ENCODE results near the gene ATL2.
A peak's percentile ranks its signal among the peaks of the same experiment; 100 is the strongest.
"Not testable (repeated sequence)": the region's sequence is repeated elsewhere in the genome, so short reads cannot be mapped to it uniquely, and the experiment has no call there.

Gene ATL2

GRCh38 chr2:38390947-38391346 is 13.9 kb upstream of the ATL2 start:
- no peak for DNase-seq (ENCODE audit: low spot score)
- FAIRE-seq = no peak

DNA sequence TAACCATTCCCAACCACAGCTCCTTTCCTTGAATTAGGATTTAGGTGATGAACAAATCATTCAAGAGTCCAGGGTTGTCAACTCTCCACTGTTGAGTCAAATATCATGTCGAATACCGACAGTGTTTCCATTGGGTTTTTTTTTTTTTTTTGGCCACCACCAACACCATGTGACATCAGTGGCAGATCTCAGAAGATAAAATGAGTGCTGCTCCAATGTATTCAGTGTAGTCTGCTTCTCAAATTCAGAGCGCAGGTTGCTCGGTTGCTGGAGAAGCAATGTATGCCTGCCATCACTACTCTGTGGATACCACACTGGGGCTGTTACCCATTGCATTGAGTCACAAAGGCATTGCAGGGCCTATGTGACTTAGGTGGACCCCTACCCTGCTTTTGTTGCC is 10.8 kb upstream of the ATL2 start:
- no peak for DNase-seq (ENCODE audit: low spot score)
- FAIRE-seq = no peak

- no peak for DNase-seq (ENCODE audit: low spot score)
- FAIRE-seq = no peak
Measured at GRCh38 chr2:38386821-38387220, 9.7 kb upstream of the ATL2 start.

GRCh38 chr2:38386377-38386776 is 9.3 kb upstream of the ATL2 start:
- DNase-seq (ENCODE audit: low spot score) (no peak), FAIRE-seq (no peak)

GRCh38 chr2:38384338-38384737 is 7.3 kb upstream of the ATL2 start:
- FAIRE-seq = no peak
- no peak for DNase-seq (ENCODE audit: low spot score)

- DNase-seq (ENCODE audit: low spot score); FAIRE-seq: not testable (repeated sequence)
Measured at GRCh38 chr2:38383741-38384140, 6.7 kb upstream of the ATL2 start.

DNA sequence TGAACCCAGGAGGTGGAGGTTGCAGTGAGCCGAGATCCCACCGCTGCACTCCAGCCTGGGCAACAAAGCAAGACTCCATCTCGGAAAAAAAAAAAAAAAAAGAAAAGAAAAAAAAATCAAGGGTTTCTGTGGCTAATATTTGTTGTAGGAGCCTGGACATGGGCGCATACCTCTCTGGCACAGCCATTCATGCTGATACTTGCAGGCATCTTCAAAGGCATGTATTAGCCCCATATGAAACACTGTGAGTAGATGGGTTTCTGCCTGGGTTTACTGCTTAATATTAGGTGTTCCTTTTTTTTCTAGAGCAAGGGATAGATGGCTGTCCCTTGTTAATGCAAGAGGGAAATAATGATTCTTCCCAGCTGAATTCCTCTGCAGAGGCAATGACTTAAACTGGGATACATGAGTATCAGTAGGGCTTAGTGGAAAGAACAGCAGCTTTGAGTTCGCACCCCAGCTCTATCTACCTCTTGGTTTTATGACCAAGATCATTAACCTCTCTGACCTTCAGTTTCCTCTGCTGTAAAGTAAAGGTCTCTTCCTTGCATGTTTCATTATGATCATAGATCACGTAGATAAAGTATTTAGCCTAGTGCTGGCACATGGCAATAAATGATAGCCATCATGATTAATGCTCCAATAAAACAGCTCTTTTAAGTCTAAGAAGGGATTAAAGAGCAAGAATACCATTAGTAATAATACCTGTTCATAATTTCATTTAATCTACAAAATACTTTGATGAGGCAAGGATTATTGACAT is 4.5 kb upstream of the ATL2 start:
- FAIRE-seq = no peak

DNA sequence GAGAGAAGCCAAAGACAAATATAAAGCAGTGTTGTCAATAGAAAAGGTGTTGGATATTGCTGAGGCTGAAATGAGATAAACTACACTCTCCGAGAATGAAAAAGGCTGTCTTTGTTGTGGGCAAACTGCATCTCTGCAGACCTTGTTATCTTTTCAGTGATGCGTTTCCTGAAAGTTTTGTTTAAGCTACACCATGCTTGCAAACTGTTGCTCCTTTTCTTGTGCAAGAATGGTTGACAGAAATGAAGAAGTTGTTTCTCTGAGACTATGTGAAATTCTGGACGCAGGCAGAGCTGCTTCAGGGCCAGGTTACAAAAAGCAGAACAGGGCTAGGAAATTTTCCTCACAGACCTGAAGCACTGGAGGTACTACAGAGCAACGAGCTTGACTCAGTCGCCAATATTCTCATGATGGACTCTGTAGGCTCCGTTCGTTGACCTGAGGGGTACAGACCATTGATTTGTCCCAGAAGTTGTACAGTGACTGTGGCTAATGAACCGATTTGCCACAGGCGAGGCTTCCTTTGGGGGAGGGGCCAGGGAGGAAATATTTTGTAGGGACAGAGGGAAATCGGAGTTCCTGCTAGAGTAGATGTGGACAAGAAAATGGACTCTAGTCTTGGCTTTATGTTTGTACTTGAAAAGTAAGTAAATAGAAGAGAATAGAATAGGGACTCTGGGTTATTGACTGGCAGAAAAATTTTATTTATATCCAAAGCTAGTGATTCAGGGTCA is 3.5 kb upstream of the ATL2 start:
- DNase-seq (ENCODE audit: low spot score) = no peak
- FAIRE-seq = no peak

More for the DNA sequence above, 4.5 kb upstream of the ATL2 start:
- DNase-seq (ENCODE audit: low spot score) = no peak

DNA sequence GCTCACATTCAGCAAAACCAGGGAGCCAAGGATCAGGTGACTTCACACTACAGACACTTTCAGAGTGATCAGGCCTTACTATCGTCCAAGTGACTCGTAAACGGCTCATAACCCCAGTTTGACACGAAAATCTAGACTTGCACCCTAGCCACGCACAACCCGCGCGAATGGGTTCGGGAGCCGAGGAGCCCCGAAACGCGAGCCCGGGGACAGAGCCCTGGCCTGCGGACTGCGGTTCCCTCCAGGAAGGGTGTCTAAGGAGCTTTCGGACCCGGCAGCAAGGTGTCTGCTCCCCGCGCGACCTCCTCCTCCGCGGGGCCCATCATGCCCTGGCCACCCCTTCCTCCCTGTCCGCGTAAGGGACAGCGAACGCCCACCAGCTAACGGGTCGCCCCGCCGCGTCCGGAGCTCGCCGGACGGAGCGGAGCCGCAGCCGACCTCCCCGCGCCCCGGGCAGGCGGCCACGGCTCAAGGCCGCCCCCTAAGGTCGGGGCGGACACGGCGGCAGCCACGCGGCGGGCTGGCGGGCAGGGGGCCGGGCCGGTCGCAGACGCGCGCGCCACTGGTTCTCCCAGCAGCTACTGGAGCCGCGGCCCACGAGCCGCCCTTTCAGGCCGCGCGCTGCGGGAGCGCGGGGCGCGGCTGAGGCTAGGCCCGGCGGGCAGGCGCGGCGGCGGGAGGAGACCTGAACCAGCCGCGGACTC is 575 bp downstream of the ATL2 start:
- DNase-seq (ENCODE audit: low spot score) = peak; percentile 64
- no peak for FAIRE-seq

- DNase-seq (ENCODE audit: low spot score) (no peak), FAIRE-seq (no peak)
Measured at GRCh38 chr2:38375696-38376345, 1.3 kb downstream of the ATL2 start.

DNA sequence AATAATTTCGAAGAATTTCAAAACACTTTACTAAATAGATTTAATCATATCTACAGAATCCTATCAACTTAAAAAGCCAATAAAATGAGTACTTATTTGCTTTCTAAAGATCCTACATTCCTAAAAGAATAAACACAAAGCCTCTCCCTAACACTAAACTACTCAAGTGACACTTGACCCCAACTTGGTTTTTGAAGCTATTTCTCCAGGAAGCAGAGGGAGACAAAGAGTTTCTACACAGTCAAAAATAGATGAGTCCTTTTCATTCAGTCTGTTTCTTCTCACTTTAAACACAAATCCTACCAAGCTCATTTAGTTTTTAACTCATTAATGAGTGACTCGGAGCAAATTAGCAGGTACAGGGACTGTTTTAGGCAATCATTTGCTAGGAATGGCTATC is 2.1 kb downstream of the ATL2 start:
- FAIRE-seq (peak; percentile 25), DNase-seq (ENCODE audit: low spot score) (no peak)

DNA sequence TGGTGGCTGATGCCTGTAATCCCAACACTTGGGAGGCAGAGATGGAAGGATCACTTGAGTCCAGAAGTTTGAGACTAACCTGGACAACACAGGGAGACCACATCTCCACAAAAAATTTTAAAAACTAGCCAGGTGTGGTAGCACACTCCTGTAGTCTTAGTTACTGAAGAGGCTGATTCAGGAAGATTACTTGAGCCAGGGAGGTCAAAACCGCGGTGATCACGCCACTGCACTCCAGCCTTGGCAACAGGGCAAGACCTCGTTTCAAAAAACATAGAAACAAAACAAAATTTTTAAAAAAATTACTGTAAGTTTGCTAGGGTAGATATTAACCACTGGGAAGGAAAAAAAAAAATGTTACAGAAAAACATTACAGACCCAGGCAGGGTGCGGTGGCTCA is 5.8 kb downstream of the ATL2 start:
- DNase-seq (ENCODE audit: low spot score) (no peak), FAIRE-seq (no peak)

DNA sequence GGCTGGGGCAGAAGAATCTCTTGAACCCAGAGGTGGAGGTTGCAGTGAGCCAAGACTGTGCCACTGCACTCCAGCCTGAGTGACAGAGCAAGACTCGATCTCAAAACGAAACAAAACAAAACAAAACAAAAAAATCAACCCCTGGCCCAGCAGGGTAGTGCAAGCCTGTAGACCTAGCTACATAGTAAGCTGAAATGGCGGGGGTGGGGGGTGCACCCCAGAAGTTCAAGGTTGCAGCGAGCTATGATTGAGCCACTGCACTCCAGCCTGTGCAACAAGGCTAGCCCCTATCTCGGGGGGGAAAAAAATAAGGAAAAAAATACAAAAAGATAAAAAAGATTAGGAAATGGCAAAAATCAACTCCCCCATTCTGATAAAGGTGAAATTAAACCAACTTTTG is 6.4 kb downstream of the ATL2 start:
- FAIRE-seq = no peak
- no peak for DNase-seq (ENCODE audit: low spot score)

- DNase-seq (ENCODE audit: low spot score) (no peak), FAIRE-seq (no peak)
Measured at GRCh38 chr2:38362232-38362631, 14.8 kb downstream of the ATL2 start.

- no peak for DNase-seq (ENCODE audit: low spot score)
- FAIRE-seq = no peak
Measured at GRCh38 chr2:38360177-38360576, 16.9 kb downstream of the ATL2 start.

GRCh38 chr2:38353402-38353801 is 23.7 kb downstream of the ATL2 start:
- FAIRE-seq = no peak
- DNase-seq (ENCODE audit: low spot score) = no peak

DNA sequence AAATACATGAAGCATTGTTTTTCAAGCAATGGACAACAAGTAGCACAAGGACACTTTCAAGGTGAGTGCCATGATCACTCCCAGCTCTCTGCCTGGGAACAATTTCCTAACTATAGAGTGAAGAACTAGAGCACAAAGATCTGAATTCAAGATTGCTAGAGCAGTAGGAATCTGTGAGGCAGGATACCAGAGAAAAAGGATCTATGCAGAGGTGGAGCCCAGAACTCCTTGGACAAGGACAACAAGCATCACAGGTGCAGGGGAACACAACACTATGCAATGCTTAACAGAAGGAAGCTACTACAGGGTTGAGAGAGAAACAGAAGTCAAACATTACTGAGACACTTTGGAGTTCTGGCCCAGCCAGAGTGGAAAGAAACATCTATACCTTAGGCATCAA is 24.7 kb downstream of the ATL2 start:
- FAIRE-seq (no peak), DNase-seq (ENCODE audit: low spot score) (no peak)

GRCh38 chr2:38345323-38346038 is 31.6 kb downstream of the ATL2 start:
- FAIRE-seq (no peak), DNase-seq (ENCODE audit: low spot score) (no peak)

- DNase-seq (ENCODE audit: low spot score) (no peak), FAIRE-seq (no peak)
Measured at GRCh38 chr2:38344813-38345212, 32.3 kb downstream of the ATL2 start.

DNA sequence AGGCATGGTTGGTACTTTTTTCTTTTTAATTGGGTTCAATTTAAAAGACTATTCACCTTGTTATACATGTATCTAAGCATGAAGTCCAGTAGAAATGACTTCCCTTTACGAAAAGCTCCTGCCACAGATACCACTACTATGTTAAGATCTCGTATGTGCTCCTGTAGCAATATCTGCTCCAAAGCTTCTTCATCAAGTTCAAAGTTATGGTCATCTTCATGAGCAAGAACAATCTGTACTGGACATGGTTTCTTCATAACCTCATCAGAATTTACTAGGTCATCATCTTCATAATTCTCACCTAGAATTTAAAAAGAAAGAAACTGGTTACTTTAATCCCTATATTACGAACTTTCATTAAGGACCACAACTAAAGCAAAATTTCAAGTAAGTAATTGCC is 33.9 kb downstream of the ATL2 start:
- FAIRE-seq (no peak), DNase-seq (ENCODE audit: low spot score) (no peak)

- no peak for FAIRE-seq
- no peak for DNase-seq (ENCODE audit: low spot score)
Measured at GRCh38 chr2:38336621-38337020, 40.5 kb downstream of the ATL2 start.

All from RCC 7860 (cell line).